Activated CD4-positive, alpha-beta T cell treated with anti-CD3 and anti-CD28 coated beads, Interleukin-2, amount 10 ng/mL, durations not matched to agents 7 days and 5 days (primary cell): ENCODE results near the gene PDS5B. TPM values are rescaled to one million over a fixed set of nuclear protein-coding genes. Genes with fewer than 3 reads are reported as not detected.

Experiments used
- CTCF ChIA-PET: fragments of 350-600 bp; sonication (Branson Sonifier 250); formaldehyde crosslinking; loops from one replicate; lab custom pipeline; 2021; ENCODE audit warnings: antibody characterized with exemption; lab: Charles Lee
- POLR2A ChIA-PET: fragments of 350-600 bp; sonication (Branson Sonifier 250); formaldehyde crosslinking; loops from one replicate; lab custom pipeline; 2021; ENCODE audit warnings: antibody characterized with exemption; lab: Charles Lee
- DNase-seq: peaks from one replicate; pipeline ENCODE4 v3.0.0-alpha.2; 2020
- H3K27ac Mint-ChIP-seq: one replicate; pipeline ENCODE4 v1.8.0; 2021; ENCODE audit warnings: mild to moderate bottlenecking, moderate library complexity, mixed read lengths
- H3K27me3 Mint-ChIP-seq: one replicate; pipeline ENCODE4 v1.8.0; 2021; ENCODE audit warnings: mixed read lengths
- H3K36me3 Mint-ChIP-seq: one replicate; pipeline ENCODE4 v1.8.0; 2021; ENCODE audit warnings: low read depth, mixed read lengths
- H3K4me1 Mint-ChIP-seq: one replicate; pipeline ENCODE4 v1.8.0; 2021; ENCODE audit warnings: mixed read lengths
- H3K4me3 Mint-ChIP-seq: one replicate; pipeline ENCODE4 v1.8.0; 2021; ENCODE audit warnings: mild to moderate bottlenecking, moderate library complexity, mixed read lengths
- H3K9me3 Mint-ChIP-seq: one replicate; pipeline ENCODE4 v1.8.0; 2021; ENCODE audit warnings: mixed read lengths
- total RNA-seq, 2 experiments: library from RNA; stranded (reverse); gene quantifications; one replicate each; pipeline ENCODE4 v1.2.3, GENCODE V29; 2021

PDS5B gene, protein sequence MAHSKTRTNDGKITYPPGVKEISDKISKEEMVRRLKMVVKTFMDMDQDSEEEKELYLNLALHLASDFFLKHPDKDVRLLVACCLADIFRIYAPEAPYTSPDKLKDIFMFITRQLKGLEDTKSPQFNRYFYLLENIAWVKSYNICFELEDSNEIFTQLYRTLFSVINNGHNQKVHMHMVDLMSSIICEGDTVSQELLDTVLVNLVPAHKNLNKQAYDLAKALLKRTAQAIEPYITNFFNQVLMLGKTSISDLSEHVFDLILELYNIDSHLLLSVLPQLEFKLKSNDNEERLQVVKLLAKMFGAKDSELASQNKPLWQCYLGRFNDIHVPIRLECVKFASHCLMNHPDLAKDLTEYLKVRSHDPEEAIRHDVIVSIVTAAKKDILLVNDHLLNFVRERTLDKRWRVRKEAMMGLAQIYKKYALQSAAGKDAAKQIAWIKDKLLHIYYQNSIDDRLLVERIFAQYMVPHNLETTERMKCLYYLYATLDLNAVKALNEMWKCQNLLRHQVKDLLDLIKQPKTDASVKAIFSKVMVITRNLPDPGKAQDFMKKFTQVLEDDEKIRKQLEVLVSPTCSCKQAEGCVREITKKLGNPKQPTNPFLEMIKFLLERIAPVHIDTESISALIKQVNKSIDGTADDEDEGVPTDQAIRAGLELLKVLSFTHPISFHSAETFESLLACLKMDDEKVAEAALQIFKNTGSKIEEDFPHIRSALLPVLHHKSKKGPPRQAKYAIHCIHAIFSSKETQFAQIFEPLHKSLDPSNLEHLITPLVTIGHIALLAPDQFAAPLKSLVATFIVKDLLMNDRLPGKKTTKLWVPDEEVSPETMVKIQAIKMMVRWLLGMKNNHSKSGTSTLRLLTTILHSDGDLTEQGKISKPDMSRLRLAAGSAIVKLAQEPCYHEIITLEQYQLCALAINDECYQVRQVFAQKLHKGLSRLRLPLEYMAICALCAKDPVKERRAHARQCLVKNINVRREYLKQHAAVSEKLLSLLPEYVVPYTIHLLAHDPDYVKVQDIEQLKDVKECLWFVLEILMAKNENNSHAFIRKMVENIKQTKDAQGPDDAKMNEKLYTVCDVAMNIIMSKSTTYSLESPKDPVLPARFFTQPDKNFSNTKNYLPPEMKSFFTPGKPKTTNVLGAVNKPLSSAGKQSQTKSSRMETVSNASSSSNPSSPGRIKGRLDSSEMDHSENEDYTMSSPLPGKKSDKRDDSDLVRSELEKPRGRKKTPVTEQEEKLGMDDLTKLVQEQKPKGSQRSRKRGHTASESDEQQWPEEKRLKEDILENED (N-terminal part only)
- total RNA-seq: 10 to 100 TPM; 77.6 to 92.3 TPM

DNA sequence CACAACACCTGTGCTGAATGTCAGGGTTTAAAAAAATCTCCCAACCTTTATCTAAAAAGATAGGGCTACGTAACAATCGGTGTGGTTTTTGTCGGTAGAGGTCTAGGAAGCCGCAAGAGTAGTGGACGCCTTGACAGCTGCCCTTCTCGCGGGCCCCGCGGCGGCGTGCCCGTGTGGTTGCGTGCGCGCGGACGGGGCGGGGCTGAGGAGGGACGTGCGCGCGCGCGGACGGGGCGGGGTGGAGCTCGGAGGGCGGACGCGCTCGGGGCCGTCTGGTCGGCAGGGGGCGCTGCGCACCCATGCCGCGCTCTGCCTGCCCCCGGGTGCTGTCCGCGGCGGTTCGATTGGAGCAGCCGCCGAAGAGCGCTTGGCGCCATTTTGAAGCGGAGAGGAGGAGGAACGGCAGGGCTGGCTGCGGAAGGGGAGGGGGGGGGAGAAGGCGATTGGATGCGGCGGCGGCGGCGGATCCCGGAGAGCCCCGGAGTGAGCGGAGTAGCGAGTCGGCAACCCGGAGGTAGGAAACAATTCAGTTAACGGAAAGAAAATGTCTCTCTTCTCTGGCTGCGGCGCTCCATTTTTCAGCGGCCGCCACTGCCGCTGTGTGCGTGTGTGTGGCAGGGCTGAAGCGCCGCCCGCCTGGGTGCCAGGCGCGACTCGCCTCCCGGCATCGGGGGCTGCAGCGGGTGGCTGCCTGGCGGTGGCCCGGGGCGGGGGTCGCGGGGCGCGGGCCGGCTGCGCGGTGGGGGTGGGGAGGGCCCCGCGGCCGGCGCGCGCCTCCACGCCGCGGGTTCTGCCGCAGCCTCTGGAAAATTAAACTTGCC is at the start of gene PDS5B:
Gene PDS5B (plus strand): TSS at position 373 of the 821 bp plus-strand sequence. CDS start 62,321 bp downstream, outside the sequence.
- Mint-ChIP-seq H3K4me1 (peaks cover 34% of the 10 kb centered on the region), H3K27me3 (peaks cover 12% of the 10 kb centered on the region), H3K27ac (peak within 1 kb of the TSS; percentile 95), H3K4me3 (peak within 1 kb of the TSS; percentile 95), H3K9me3 (no peaks in the 10 kb centered on the region), H3K36me3 (no peaks in the 10 kb centered on the region)
- CTCF ChIA-PET: interaction anchor here (0.6 to 1.6 kb wide), 37 partner anchors 14 to 957 kb away, joined by 3 to 15 read pairs (median 3); partner anchors contain the start of gene N4BP2L2
- POLR2A ChIA-PET: interaction anchor here (0.7 kb wide), 1 partner anchor 902 kb away, joined by 3 read pairs; no protein-coding TSS in a partner anchor
- peak; percentile 95 for DNase-seq

DNA sequence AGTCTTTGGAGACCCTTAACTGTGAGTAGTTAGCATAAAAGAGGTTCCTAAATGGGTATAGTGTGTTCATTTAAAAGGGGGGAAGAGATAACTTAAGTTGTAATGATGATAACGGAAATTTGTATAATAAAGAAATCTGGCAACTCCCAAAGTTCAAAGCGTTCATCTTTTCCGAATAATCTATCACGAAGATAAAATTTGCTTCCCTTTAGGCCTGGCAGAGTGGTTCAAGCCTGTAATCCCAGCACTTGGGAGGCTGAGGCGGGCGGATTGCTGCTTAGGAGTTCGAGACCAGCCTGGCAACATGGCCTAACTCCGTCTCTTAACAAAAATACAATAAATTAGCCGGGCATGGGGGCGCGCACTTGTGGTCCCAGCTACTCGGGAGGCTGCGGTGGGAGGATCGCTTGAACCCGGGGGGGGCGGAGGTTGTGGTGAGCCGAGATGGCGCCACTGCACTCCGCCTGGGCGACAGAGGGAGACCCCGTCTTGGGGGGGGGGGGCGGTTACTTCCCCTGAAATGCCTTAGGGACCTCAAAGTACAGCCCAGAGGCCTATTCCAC is 48.6 kb upstream of the PDS5B start:
- peak overlapping the region; percentile 98 for H3K27ac Mint-ChIP-seq
- H3K27me3 Mint-ChIP-seq: peaks cover 7% of the 10 kb centered on the region
- peak overlapping the region; percentile 90 for H3K4me3 Mint-ChIP-seq
- ChIA-PET CTCF (interaction anchor here (0.6 to 1.8 kb wide), 7 partner anchors 13 to 654 kb away, joined by 3 to 6 read pairs (median 4); partner anchors contain the start of gene PDS5B), POLR2A (no interaction called here)
- peak; percentile 38 for DNase-seq
- H3K36me3 Mint-ChIP-seq: peaks cover 50% of the 10 kb centered on the region
- H3K9me3 Mint-ChIP-seq: no peaks in the 10 kb centered on the region
- peaks cover 55% of the 10 kb centered on the region for H3K4me1 Mint-ChIP-seq

DNA sequence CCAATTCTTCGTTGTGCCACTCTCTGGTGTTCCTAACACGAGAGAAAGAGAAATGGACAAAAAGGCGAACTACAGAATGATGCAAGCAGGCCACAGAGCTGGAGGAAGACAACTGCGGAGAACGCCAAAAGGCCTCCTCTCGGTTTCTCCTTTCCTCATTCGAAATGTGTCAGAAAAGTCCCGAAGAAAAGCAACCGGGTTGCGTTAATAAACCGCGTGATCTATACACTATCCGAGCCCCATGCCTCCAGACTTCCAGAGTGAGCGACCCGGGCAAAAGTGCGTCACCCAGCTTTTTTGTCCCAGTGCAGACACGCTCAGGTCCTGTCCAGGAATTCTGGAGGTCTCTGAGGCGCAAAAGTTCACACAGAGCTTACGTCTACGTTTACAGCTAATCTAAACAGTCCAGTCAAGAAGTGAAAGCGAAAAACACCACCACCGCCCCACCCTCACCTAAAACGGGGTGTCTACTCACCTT is 48.1 kb upstream of the PDS5B start:
- H3K4me3 Mint-ChIP-seq: peak overlapping the region; percentile 90
- peaks cover 50% of the 10 kb centered on the region for H3K4me1 Mint-ChIP-seq
- ChIA-PET CTCF (interaction anchor here (0.6 to 1.8 kb wide), 6 partner anchors 43 to 654 kb away, joined by 3 to 5 read pairs (median 4); partner anchors contain the start of gene PDS5B), POLR2A (no interaction called here)
- peak overlapping the region; percentile 98 for H3K27ac Mint-ChIP-seq
- H3K27me3 Mint-ChIP-seq: peaks cover 7% of the 10 kb centered on the region
- peaks cover 45% of the 10 kb centered on the region for H3K36me3 Mint-ChIP-seq
- no peak for DNase-seq
- no peaks in the 10 kb centered on the region for H3K9me3 Mint-ChIP-seq

DNA sequence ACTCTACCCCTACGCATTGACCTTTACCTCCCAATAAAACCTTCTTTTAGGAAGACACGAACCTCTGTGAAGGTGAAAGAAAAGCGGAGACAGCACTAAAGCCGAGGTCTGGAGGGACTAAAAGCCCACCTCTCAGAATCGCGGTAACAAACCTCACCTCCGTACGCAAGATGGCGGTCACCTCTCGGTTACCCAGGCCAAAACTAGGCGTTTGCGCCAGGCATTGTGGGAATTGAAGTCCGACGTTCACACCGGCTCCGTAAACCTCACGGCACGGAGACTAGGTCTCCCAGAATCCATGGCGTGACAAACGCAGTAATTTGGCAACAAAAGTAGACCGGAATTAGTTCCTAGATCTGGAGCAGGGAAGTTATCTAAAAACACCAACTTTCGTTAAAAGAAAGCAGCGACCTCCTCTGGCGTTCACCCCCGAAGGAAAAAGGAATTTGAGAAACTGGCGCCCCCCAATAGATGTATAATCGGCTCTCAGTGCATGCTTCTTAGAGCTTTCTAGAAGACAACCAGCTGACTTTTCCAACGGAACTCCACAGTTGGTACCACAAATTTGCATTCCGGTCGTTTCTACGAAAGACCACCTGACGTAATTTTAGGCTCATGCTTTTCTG is 47.5 kb upstream of the PDS5B start, which contains the start of gene N4BP2L2:
Gene N4BP2L2 (minus strand): TSS at position 175 of the 626 bp plus-strand sequence. CDS start 1,768 bp downstream, outside the sequence.
- CTCF ChIA-PET: interaction anchor here (0.6 to 1.8 kb wide), 6 partner anchors 42 to 655 kb away, joined by 3 to 5 read pairs (median 3); partner anchors contain the start of gene PDS5B
- H3K27ac Mint-ChIP-seq: peak within 1 kb of the TSS; percentile 98
- H3K4me3 Mint-ChIP-seq: peak within 1 kb of the TSS; percentile 90
- H3K4me1 Mint-ChIP-seq: peaks cover 45% of the 10 kb centered on the region
- no peaks in the 10 kb centered on the region for H3K9me3 Mint-ChIP-seq
- peaks cover 40% of the 10 kb centered on the region for H3K36me3 Mint-ChIP-seq
- POLR2A ChIA-PET: no interaction called here
- peaks cover 7% of the 10 kb centered on the region for H3K27me3 Mint-ChIP-seq
- peak; percentile 95 for DNase-seq

DNA sequence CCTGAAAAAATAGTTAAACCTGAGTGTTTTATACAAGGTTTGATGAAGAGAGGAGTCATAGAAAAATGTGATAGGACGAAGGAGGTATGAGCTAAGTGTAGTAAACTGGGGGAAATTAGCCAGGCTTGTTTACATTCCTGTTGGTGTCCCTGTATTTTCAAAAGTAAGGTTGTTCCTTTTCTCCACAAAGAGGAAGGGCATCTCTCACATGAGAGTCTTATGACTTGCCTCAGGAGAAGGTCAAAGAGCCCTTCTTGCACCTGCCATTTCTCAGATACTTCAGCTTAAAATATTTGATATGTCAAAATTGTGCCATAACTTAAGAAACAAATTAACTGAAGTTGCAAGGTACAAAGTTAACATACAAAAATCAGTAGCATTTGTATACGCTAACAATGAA is 44.0 kb upstream of the PDS5B start:
- Mint-ChIP-seq H3K4me3 (no peak overlapping the region), H3K4me1 (peaks cover 16% of the 10 kb centered on the region), H3K27me3 (peaks cover 11% of the 10 kb centered on the region), H3K36me3 (peaks cover 11% of the 10 kb centered on the region), H3K9me3 (no peaks in the 10 kb centered on the region), H3K27ac (peak overlapping the region; percentile 42)
- CTCF ChIA-PET: no interaction called here
- no peak for DNase-seq
- POLR2A ChIA-PET: no interaction called here

DNA sequence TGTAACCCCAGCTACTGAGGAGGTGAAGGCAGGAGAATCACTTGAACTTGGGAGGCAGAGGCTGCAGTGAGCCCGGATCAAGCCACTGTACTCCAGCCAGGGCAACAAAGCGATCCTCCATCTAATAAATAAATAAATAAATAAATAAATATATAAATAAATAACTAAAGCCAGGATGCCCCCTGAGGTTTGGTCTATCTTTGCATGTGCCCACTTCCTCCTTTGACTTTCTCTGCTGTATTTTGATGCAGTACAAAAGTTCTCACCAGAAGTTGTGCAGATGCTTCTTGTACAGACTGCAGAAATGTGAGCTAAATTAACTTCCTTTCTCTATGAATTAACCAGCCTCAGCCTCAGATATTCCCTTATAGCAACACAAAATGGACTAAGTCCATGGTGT is 41.2 kb upstream of the PDS5B start:
- H3K27me3 Mint-ChIP-seq: peaks cover 14% of the 10 kb centered on the region
- POLR2A ChIA-PET: no interaction called here
- H3K4me1 Mint-ChIP-seq: peaks cover 3% of the 10 kb centered on the region
- no peaks in the 10 kb centered on the region for H3K9me3 Mint-ChIP-seq
- no peak for DNase-seq
- no peaks in the 10 kb centered on the region for H3K36me3 Mint-ChIP-seq
- H3K4me3 Mint-ChIP-seq: no peak overlapping the region
- CTCF ChIA-PET: interaction anchor here (1.7 kb wide), 1 partner anchor 42 kb away, joined by 4 read pairs; no protein-coding TSS in a partner anchor
- no peak overlapping the region for H3K27ac Mint-ChIP-seq

DNA sequence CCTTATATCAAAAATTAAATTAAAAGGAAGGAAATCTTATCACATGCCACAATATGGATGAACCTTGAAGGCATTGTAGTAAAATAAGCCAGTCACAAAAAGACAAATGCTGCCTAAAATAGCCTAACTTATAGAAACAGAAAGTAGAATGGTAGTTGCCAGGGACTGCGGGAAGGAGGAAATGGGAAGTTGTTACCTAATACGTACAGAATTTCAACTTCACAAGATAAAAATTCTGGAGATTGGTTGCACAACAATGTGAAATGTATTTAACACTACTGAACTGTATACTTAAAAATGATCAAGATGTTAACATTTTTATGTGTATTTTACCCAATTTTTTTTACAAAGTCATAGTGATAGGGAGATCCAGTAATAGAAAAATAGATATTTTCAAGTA is 37.4 kb upstream of the PDS5B start:
- no peaks in the 10 kb centered on the region for H3K36me3 Mint-ChIP-seq
- no peak for DNase-seq
- peaks cover 7% of the 10 kb centered on the region for H3K27me3 Mint-ChIP-seq
- no peak overlapping the region for H3K4me3 Mint-ChIP-seq
- H3K4me1 Mint-ChIP-seq: peaks cover 3% of the 10 kb centered on the region
- H3K9me3 Mint-ChIP-seq: no peaks in the 10 kb centered on the region
- no peak overlapping the region for H3K27ac Mint-ChIP-seq
- ChIA-PET POLR2A (no interaction called here), CTCF (interaction anchor here (0.6 to 1.1 kb wide), 3 partner anchors 101 to 185 kb away, joined by 3 to 4 read pairs (median 4); no protein-coding TSS in a partner anchor)

DNA sequence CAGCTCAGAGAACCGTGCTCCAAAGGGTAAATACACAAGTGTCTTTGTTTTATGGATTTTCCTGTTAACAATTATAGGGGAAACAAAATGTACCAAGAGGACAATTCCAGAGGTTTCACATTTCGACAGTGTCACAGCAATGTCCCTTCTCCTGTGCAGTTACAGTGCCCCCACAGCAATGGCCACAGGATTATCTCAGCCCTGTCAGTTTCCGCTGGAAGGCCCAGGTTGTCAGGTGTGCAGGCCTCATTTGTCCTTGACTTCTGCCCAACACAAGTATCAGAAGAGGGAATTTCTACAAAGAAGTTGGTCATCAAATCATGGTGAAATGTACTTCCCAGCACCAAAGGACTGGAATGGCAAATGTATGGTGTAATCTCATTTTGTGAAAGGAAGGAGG is 36.5 kb upstream of the PDS5B start:
- Mint-ChIP-seq H3K36me3 (no peaks in the 10 kb centered on the region), H3K9me3 (no peaks in the 10 kb centered on the region), H3K4me3 (no peak overlapping the region), H3K27ac (no peak overlapping the region), H3K27me3 (peaks cover 7% of the 10 kb centered on the region), H3K4me1 (peaks cover 3% of the 10 kb centered on the region)
- DNase-seq: no peak
- ChIA-PET CTCF (interaction anchor here (1.1 kb wide), 1 partner anchor 186 kb away, joined by 4 read pairs; no protein-coding TSS in a partner anchor), POLR2A (no interaction called here)

DNA sequence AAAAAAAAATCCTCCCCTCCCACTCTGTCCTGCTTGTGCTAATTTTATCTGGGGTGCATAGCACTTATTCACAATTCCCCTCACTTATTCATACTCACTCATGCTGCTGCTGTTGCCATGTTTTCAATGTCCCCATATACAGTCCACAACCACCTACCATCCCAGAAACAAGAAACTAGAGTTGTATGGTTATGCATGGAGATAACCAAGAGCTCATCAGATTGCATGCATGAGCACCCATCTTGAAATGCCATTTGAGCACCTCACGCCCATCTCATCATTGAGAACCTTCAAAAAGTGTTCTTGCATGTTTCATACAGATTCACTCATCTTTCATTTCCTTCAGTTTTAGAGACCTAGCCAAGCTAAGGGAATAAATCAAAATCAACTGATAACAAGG is 32.5 kb upstream of the PDS5B start:
- Mint-ChIP-seq H3K36me3 (no peaks in the 10 kb centered on the region), H3K4me1 (peaks cover 3% of the 10 kb centered on the region), H3K27me3 (peaks cover 2% of the 10 kb centered on the region), H3K9me3 (peaks cover 4% of the 10 kb centered on the region), H3K4me3 (no peak overlapping the region), H3K27ac (no peak overlapping the region)
- ChIA-PET CTCF (interaction anchor here (0.5 to 1.4 kb wide), 2 partner anchors 32 to 121 kb away, joined by 4 read pairs; no protein-coding TSS in a partner anchor), POLR2A (no interaction called here)
- DNase-seq: no peak

DNA sequence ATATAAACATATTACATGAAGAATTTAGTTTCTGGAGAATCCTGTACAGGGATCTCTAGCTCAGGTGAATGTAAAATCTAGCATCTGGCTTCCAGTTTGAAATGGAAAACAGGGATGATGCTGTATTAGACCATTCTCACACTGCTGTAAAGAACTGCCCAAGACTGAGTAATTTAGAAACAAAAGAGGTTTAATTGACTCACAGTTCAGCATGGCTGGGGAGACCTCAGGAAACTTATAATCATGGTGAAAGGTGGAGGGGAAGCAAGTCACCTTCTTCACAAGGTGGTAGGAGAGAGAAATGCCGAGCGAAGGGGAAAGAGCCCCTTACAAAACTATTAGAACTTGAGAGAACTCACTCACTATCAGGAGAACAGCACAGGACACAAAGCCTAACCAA is 30.6 kb upstream of the PDS5B start:
- Mint-ChIP-seq H3K27me3 (no peaks in the 10 kb centered on the region), H3K27ac (no peak overlapping the region), H3K4me3 (no peak overlapping the region), H3K36me3 (peaks cover 2% of the 10 kb centered on the region), H3K4me1 (no peaks in the 10 kb centered on the region), H3K9me3 (peaks cover 6% of the 10 kb centered on the region)
- CTCF ChIA-PET: interaction anchor here (0.9 to 1.8 kb wide), 3 partner anchors 12 to 35 kb away, joined by 3 read pairs; partner anchors contain the start of gene PDS5B
- POLR2A ChIA-PET: no interaction called here
- DNase-seq: no peak
